Measurements from ENCODE around the gene MYRIP.

GRCh38 chr3:39915027-39915426, 105.6 kb downstream of the MYRIP start:
- TF ChIP-seq YY1 (IDR thresholded peaks at IDR 0.05; ENCODE audit: insufficient read depth, insufficient read length) (no peak), SUZ12 (IDR thresholded peaks at IDR 0.05; ENCODE audit: extremely low read depth, insufficient read depth, insufficient read length) (no peak)
